Epithelial cell of esophagus (primary cell): ENCODE data around the gene AKAP11.
A peak's percentile ranks its signal among the peaks of the same experiment; 100 is the strongest.

Source experiments
- DNase-seq: peaks from one replicate; pipeline ENCODE4 v3.0.0; 2010; ENCODE audit warnings: low read depth
- H3K4me3 ChIP-seq: 2 replicates; pipeline ENCODE4 v1.5.1; 2011; ENCODE audit warnings: mild to moderate bottlenecking, low read length, control low read depth
- CTCF ChIP-seq: IDR thresholded peaks from 2 replicates; pipeline ENCODE4 v1.5.1; 2011; ENCODE audit warnings: low read depth, mild to moderate bottlenecking, low read length, control low read depth, inconsistent platforms; ENCODE audit not compliant: insufficient read depth; ENCODE audit errors: missing control alignments

The AKAP11 gene

GRCh38 chr13:42279986-42280385 is 8.0 kb downstream of the AKAP11 start:
- DNase-seq: no peak
- no peak for TF ChIP-seq CTCF
- no peak overlapping the region for H3K4me3 ChIP-seq

- no peak overlapping the region for H3K4me3 ChIP-seq
- no peak for DNase-seq
Observed at GRCh38 chr13:42280537-42280936, 8.6 kb downstream of the AKAP11 start.

GRCh38 chr13:42283574-42283973 is 11.6 kb downstream of the AKAP11 start:
- DNase-seq: no peak
- no peak for TF ChIP-seq CTCF
- H3K4me3 ChIP-seq: no peak overlapping the region

More at GRCh38 chr13:42280537-42280936, 8.6 kb downstream of the AKAP11 start:
- TF ChIP-seq CTCF: no peak

GRCh38 chr13:42284068-42284467 is 12.1 kb downstream of the AKAP11 start:
- H3K4me3 ChIP-seq: no peak overlapping the region
- no peak for TF ChIP-seq CTCF
- no peak for DNase-seq

- no peak overlapping the region for H3K4me3 ChIP-seq
- DNase-seq: no peak
- TF ChIP-seq CTCF: no peak
Observed at GRCh38 chr13:42298392-42298791, 26.4 kb downstream of the AKAP11 start.

GRCh38 chr13:42305503-42305902 is 33.6 kb downstream of the AKAP11 start:
- H3K4me3 ChIP-seq: no peak overlapping the region
- DNase-seq: peak; percentile 41
- TF ChIP-seq CTCF: no peak

GRCh38 chr13:42307461-42307860 is 35.5 kb downstream of the AKAP11 start:
- no peak overlapping the region for H3K4me3 ChIP-seq
- no peak for TF ChIP-seq CTCF

More at GRCh38 chr13:42307461-42307860, 35.5 kb downstream of the AKAP11 start:
- DNase-seq: no peak
